ENCODE results near the gene S1PR4. TPM values are rescaled to one million over a fixed set of nuclear protein-coding genes. Genes with fewer than 3 reads are reported as not detected.

Gene S1PR4
- total and polyA plus RNA-seq, 2 of the 13 experiments (the other 11 are each of a cell fraction or from before 2014, with no cell fraction given) = 0.07 to 0.09 TPM

GRCh38 chr19:3210347-3211017 is 31.9 kb downstream of the S1PR4 start (continued):
- no peak for TF ChIP-seq MLX (CRISPR knock-in tag; IDR thresholded peaks at IDR 0.05)
- TF ChIP-seq ADNP (CRISPR knock-in tag; IDR thresholded peaks at IDR 0.05) = peak; percentile 93
- TF ChIP-seq SNAPC2 (CRISPR knock-in tag; IDR thresholded peaks at IDR 0.05) = no peak
- no peak for TF ChIP-seq TEAD3 (CRISPR knock-in tag; optimal IDR thresholded peaks at IDR 0.05; ENCODE audit: borderline replicate concordance)
- TF ChIP-seq CAMTA2 (CRISPR knock-in tag; IDR thresholded peaks at IDR 0.05; ENCODE audit: borderline replicate concordance) = no peak
- 0 out of 2 replicates have a peak, but pooled peaks have one; percentile 23 for TF ChIP-seq REPIN1 (CRISPR knock-in tag; IDR thresholded peaks at IDR 0.05; ENCODE audit: borderline replicate concordance, low read depth)
- no peak for TF ChIP-seq GLMP (CRISPR knock-in tag; IDR thresholded peaks at IDR 0.05; ENCODE audit: borderline replicate concordance)
- no peak for TF ChIP-seq NBN (conservative IDR thresholded peaks at IDR 0.05)
- no peak; the same call in 1 of the 2 replicates for TF ChIP-seq ZNF691 (CRISPR knock-in tag; IDR thresholded peaks at IDR 0.05; ENCODE audit: borderline replicate concordance, low read depth)
- no peak for TF ChIP-seq ZNF44 (CRISPR knock-in tag; IDR thresholded peaks at IDR 0.05)
- TF ChIP-seq ZNF746 (CRISPR knock-in tag; IDR thresholded peaks at IDR 0.05) = no peak
- TF ChIP-seq ZNF225 (CRISPR knock-in tag; IDR thresholded peaks at IDR 0.05) = peak; percentile 48; the same call in 1 of the 2 replicates
- no peak for TF ChIP-seq MNT (IDR thresholded peaks at IDR 0.05)
- TF ChIP-seq CEBPB (IDR thresholded peaks at IDR 0.05; ENCODE audit: borderline replicate concordance, low read depth, low read length) = no peak
- peak; percentile 54 for TF ChIP-seq ZFP36 (IDR thresholded peaks at IDR 0.05; ENCODE audit: borderline replicate concordance, low read depth, low read length, partially characterized antibody)
- TF ChIP-seq EZH2 (conservative IDR thresholded peaks at IDR 0.05; ENCODE audit: low read depth, low read length) = no peak
- no peak for TF ChIP-seq MAX (IDR thresholded peaks at IDR 0.05)
- no peak for TF ChIP-seq MEIS1 (CRISPR knock-in tag; IDR thresholded peaks at IDR 0.05; ENCODE audit: borderline replicate concordance)
- TF ChIP-seq ZNF292 (CRISPR knock-in tag; IDR thresholded peaks at IDR 0.05; ENCODE audit: borderline replicate concordance, low read depth) = no peak
- TF ChIP-seq TCF12 (IDR thresholded peaks at IDR 0.05) = no peak
- no peak for TF ChIP-seq TCF12 (CRISPR knock-in tag; IDR thresholded peaks at IDR 0.05)
- TF ChIP-seq KLF6 (CRISPR knock-in tag; IDR thresholded peaks at IDR 0.05) = no peak
- TF ChIP-seq ZSCAN29 (CRISPR knock-in tag; conservative IDR thresholded peaks at IDR 0.05) = no peak

Measured in HepG2 (cell line).